HUDEP-2 (cell line): ENCODE results near the gene AHRR.
"Not testable (repeated sequence)": the region's sequence is repeated elsewhere in the genome, so short reads cannot be mapped to it uniquely, and the experiment has no call there.

ENCODE experiments used
- DNase-seq, 76 experiments: peaks; one replicate each; lab custom pipeline; 2025; ENCODE audit not compliant: unreplicated experiment in 76 of 76; lab: John Stamatoyannopoulos, UW

The AHRR gene

DNA sequence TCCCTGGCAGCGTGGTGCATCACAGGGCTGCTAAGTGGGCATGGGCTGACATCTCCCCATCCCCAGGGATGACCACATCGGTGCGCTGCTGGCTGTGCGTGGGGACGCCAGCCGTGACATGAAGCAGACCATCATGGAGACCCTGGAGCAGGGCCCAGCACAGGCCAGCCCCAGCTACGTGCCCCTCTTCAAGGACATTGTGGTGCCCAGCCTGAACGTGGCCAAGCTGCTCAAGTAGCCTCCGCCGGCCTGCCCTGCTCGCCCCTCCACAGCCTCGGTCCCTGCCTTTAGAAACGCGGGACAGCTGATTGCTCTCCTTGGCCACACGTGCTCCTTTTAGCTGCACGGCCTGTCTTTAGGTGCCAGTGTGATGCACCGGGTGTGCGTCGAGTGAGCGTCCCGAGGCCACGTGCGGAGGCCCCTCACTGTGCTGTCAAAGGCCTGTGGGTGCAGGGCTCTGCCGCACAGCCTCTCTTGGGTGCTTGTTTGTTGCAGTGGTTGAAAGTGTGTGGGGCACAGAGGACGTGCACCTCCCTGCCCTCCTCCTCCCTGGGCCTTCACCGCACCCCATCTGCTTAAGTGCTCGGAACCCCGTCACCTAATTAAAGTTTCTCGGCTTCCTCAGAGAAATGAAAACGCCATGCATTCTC is 145.3 kb downstream of the AHRR start:
- DNase-seq = no peak

- no peak for DNase-seq
These were observed 146.9 kb downstream of the AHRR start for GRCh38 chr5:468401-468800.

DNA sequence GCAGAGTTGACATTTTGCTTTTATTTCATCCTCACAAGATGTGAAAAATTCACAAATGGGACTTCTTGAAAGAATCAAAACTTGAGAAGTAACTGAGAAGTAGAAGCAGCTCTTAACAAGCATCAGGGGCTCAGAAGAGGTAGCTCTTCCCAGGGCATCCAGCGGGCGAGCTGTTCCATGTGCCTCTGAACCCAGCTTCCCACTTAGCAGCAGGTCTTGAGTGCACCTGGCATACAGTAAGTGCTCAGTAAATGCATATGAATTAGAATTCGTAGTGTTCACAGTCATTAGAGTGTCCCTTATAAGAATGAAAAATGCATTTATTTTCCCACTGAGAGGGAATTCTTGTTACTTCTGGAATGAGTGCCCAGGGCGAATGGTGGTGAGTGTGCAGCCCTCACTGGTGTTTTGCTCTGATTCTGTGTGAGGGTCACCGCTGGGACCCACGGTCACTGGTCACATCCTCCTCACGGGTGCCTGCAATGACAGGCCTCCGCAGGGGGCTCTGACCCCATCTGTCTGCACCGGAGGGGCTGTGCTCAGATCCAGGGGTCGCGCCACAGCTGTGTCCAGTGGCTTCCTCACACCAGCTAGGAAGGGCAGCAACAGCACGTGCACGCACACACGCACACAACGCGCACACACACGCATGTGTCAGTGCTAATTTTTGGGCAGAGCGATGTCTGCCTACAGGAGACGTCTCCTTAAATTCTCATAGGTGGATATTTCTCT is 148.4 kb downstream of the AHRR start:
- DNase-seq = peak in 1 of 76 experiments; percentile 3

DNA sequence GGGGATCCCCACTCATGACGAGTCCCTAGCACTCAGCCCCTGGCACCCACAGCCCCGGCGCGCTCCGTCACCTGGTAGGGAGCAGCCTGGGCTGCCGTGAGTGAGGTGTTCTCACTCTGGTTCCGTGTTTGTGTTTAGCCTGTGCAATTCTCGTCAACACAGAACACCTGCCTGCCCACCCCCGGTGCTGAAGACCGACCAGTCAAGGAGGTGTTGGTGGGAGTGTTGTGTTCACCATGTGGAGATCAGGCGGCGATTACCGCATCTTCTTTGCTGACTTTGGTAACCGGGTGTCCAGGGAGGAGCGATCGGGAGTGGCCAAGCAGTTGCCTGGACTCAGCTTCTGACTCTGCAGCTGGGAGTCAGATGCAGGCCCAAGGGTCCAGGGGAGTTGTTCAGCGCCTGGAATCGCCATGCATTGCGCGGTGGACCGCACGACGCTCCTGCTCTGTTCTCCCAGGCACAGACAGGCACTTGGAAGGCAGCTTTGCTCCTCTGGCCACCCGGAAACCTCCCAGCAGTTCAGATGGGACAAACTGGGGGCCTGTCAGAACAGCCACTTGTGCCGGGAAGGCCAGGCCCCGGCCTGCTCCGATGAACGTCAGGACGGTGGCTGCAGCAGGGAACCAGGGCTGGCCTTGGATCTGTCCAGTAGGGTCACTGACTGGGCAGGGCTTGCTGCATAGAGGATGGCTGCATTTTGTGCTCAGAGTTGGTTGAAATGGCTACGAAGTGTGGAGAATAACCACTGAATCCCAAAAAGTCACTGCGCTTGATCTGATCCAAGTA is 149.6 kb downstream of the AHRR start:
- no peak for DNase-seq

GRCh38 chr5:471750-472058 is 150.2 kb downstream of the AHRR start:
- no peak for DNase-seq

DNA sequence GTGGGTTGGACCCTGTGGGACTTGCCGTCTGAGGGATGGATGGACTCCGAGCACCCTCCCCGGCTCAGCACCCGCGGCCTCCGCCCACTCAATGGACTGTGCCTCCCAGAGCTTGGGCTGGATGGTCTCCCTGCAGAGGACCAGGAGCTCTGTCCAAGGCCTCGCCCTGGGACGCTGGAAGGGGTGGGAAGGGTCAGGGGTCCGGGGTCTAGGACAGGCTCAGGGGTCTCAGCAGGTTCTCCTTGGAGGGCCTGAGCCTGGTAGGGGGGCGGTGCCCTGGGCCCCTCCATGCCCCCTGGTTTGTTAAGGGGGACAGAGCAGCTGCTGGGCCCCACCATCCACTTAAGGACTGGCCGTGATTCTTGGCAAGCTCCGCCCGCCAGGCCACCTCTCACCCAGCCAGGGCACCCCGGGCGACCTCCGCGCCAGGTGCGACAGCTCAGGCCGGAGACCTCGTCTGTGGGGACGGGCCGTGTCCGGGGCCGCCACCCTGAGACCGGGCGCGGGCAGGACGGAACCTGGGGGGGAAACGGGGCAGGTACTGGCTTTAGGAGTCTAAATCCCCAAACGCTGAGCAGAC is 150.7 kb downstream of the AHRR start:
- peak in 3 of 76 experiments; percentile 7 to 49 (median 47) for DNase-seq

DNA sequence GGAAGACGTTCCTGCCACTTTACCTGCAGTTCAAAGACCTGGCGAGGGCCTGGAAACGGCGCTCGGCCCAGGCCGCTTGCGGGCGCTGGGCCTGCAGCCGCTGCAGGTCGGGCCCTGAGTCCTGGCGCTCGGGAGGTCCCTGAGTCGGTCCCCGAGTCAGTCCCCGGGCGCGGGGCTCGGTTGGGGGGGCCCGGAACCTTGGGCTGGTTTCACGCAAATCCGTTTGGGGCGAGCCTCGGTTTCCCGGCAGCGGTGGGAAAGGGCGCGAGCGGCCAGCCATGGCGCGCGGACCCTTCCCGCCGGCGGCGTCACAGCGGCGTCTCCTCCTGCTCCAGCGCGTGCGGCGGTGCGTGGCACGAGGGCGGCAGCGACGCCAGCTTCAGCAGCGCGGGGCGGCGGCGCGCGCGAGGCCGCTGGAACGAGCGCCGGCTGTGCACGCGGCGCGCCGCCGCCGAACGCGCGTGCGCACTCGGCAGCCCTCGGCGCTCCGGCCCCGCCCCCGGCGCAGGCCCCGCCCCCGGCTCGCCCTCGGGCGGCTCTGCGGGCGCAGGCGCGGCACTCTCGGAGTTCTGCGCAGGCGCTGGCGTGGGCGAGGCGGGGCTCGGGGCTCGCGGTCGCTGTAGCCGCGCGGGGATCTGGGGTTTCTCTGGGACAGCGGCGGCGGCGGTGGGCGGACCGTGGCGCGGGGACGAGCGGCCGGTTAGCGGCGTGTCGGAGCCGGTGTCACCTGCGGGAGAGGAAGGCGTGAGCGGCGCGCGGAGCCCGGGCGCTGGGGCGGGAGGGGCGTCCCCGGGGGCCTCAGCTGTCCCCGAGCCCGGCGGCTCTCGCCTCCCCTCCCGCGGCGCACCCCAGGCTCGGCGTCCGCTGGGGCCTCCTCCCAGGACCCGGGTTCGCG is 151.4 kb downstream of the AHRR start:
- peak in 71 of 76 experiments; percentile 29 to 86 (median 75) for DNase-seq

DNA sequence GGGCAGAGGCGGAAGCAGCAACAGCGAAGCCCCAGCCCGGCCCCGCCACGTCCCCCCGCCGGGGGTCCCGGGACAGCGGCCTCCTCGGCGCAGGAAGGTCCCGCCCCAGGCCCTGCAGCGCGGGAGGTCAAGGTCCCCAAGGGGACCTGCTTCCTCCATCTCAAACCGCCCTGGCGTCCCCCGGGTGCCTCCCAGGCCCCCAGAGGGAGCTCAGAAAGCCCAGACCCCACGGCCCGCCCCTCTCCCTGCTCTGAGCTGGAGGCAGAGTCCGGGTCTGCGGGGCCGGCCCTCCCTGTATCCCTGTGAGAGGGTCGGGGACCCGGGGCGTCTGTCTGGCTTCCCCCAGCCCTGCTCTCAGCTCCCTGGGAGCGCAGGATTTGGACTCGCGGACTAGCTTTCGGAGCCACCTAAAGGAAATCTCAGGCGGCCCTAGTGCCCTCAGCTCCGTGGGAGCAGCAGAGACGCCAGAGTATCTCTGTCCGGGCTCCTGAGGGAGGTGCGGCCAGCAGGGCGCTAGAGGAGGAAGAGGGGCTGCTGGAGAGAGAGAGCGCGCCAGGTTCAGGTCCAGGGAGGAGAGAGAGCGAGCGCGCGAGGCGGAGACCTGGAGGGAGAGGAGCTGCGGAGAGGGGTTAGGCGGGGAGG is 152.2 kb downstream of the AHRR start:
- peak in 3 of 76 experiments; percentile 12 to 24 (median 14) for DNase-seq

- not testable (repeated sequence) for DNase-seq
These were observed 152.8 kb downstream of the AHRR start for GRCh38 chr5:474232-474839.

DNA sequence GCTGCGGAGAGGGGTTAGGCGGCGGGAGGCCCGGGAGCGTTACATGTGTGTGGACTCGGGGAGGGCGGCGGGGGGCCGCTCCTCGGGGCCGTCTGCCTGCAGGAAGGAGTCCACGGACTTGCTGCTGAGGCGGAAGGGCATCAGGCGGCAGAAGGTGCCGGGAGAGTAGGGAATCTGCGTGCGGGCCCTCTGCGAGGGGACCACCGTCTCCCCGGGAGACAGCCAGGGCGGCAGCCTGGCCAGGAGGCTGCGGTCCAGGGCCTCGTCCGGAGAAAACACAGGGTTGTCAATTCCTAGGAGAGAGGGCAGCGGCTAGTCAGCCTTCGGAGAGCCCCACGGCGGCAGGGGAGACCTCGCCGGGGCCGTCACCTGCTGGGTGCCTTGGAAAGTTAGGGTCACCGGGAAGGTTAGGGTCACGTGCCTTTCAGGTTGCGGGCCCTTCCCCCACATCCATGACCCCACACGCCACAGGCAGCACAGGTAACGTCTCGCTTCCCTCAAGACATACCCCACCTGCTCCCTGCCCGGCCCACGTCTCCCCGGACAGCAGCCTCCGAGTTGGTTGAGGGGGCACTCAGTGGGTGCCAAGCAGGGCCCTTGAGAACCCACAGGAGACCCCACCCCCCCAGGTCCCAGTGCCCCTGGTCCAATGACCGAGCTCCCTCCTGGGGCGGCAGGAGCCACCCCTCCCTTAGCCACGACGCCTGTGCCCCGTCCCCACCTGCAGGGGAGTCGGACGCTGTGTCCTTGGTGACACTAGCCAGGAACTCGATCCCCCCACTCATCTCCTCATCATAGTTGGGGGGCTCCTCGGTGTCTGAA is 153.5 kb downstream of the AHRR start:
- DNase-seq = no peak

GRCh38 chr5:475704-476101 is 154.2 kb downstream of the AHRR start:
- DNase-seq = no peak

- no peak for DNase-seq
These were observed 154.7 kb downstream of the AHRR start for GRCh38 chr5:476102-476813.

GRCh38 chr5:476814-477175 is 155.3 kb downstream of the AHRR start:
- no peak for DNase-seq

GRCh38 chr5:477247-477646 is 155.7 kb downstream of the AHRR start:
- no peak for DNase-seq

GRCh38 chr5:477871-478270 is 156.4 kb downstream of the AHRR start:
- no peak for DNase-seq

- DNase-seq = no peak
These were observed 157.0 kb downstream of the AHRR start for GRCh38 chr5:478369-478981.

- DNase-seq = no peak
These were observed 157.5 kb downstream of the AHRR start for GRCh38 chr5:478982-479535.
